IMR-90 (cell line): ENCODE data around the gene MARCHF6. TPM values are rescaled to one million over a fixed set of nuclear protein-coding genes. Genes with fewer than 3 reads are reported as not detected.

Experiments used
- ATAC-seq: fragments of 200-7000 bp; cut with Tn5 transposase; 2 replicates; pipeline ENCODE4 v1.9.1; 2020; ENCODE audit warnings: low read depth, mild to moderate bottlenecking, moderate library complexity
- BruUV-seq: library from RNA; stranded (reverse); fragments of 400-500 nt; replicated peaks from 2 replicates; lab custom pipeline; 2021; lab: Mats Ljungman, UMichigan
- CTCF ChIA-PET: fragments of 300-600 bp; formaldehyde crosslinking; extraction: SDS; loops from one replicate; lab custom pipeline; 2021; ENCODE audit warnings: antibody characterized with exemption; lab: Yijun Ruan, JAX
- POLR2A ChIA-PET: fragments of 300-600 bp; sonication (Branson Sonifier 250); formaldehyde crosslinking; loops from one replicate; lab custom pipeline; 2022; ENCODE audit warnings: antibody characterized with exemption; ENCODE audit not compliant: unreplicated experiment; lab: Charles Lee
- DNase-seq: peaks from one replicate; pipeline ENCODE4 v3.0.0; 2013
- H2AFZ ChIP-seq: replicated peaks from 2 replicates; pipeline ENCODE3; 2013; ENCODE audit warnings: low read length, mild to moderate bottlenecking; ENCODE audit not compliant: poor library complexity
- H2AK5ac ChIP-seq: 2 replicates; pipeline ENCODE4 v1.6.1; 2013; ENCODE audit warnings: low read depth, low read length, inconsistent platforms
- H2AK9ac ChIP-seq: replicated peaks from 2 replicates; pipeline ENCODE3; 2013; ENCODE audit warnings: mild to moderate bottlenecking, low read depth, low read length, moderate library complexity; ENCODE audit not compliant: poor library complexity
- H2BK120ac ChIP-seq: 2 replicates; pipeline ENCODE4 v1.6.1; 2013; ENCODE audit warnings: low read depth, low read length, inconsistent platforms
- H2BK15ac ChIP-seq: 3 replicates; pipeline ENCODE4 v1.6.1; 2013; ENCODE audit warnings: low read depth, low read length, inconsistent platforms
- H2BK20ac ChIP-seq: 2 replicates; pipeline ENCODE4 v1.6.1; 2013; ENCODE audit warnings: low read depth, mild to moderate bottlenecking, inconsistent platforms, low read length, moderate library complexity
- H2BK5ac ChIP-seq: 2 replicates; pipeline ENCODE4 v1.6.1; 2013; ENCODE audit warnings: mild to moderate bottlenecking, low read depth, low read length, inconsistent platforms; ENCODE audit not compliant: poor library complexity, severe bottlenecking
- H3K14ac ChIP-seq: replicated peaks from 2 replicates; pipeline ENCODE4 v1.6.1; 2013; ENCODE audit warnings: low read depth, low read length, inconsistent platforms
- H3K18ac ChIP-seq: 2 replicates; pipeline ENCODE4 v1.6.1; 2013; ENCODE audit warnings: low read depth, low read length, control low read depth
- H3K23ac ChIP-seq: 2 replicates; pipeline ENCODE4 v1.6.1; 2013; ENCODE audit warnings: low read depth, low read length, inconsistent platforms
- H3K27ac ChIP-seq: 2 replicates; pipeline ENCODE4 v1.5.1; 2013; ENCODE audit warnings: mild to moderate bottlenecking, control low read depth, low read length; ENCODE audit not compliant: insufficient read depth
- H3K27me3 ChIP-seq: 2 replicates; pipeline ENCODE4 v1.6.1; 2013; ENCODE audit warnings: low read length; ENCODE audit not compliant: control insufficient read depth, insufficient read depth
- H3K36me3 ChIP-seq: 2 replicates; pipeline ENCODE4 v1.6.1; 2013; ENCODE audit warnings: low read length, mixed read lengths; ENCODE audit not compliant: control insufficient read depth, insufficient read depth
- H3K4ac ChIP-seq: 2 replicates; pipeline ENCODE4 v1.6.1; 2013; ENCODE audit warnings: low read depth, low read length, inconsistent platforms
- H3K4me1 ChIP-seq: 2 replicates; pipeline ENCODE4 v1.6.1; 2013; ENCODE audit warnings: low read length, mixed read lengths; ENCODE audit not compliant: control insufficient read depth, insufficient read depth
- H3K4me2 ChIP-seq: 2 replicates; pipeline ENCODE4 v1.6.1; 2013; ENCODE audit warnings: low read depth, mild to moderate bottlenecking, control low read depth, low read length, moderate library complexity
- H3K4me3 ChIP-seq: 2 replicates; pipeline ENCODE4 v1.5.1; 2013; ENCODE audit warnings: low read depth, mild to moderate bottlenecking, control low read depth, low read length, moderate library complexity; ENCODE audit not compliant: insufficient read depth
- H3K56ac ChIP-seq: 2 replicates; pipeline ENCODE4 v1.6.1; 2013; ENCODE audit warnings: low read length, inconsistent platforms; ENCODE audit not compliant: insufficient read depth; ENCODE audit errors: extremely low read depth
- H3K79me1 ChIP-seq, 2 experiments: 2 replicates each; pipeline ENCODE4 v1.6.1; 2013; ENCODE audit warnings: low read length in 2 of 2, inconsistent platforms in 1 of 2, low read depth in 1 of 2
- H3K9ac ChIP-seq: 2 replicates; pipeline ENCODE4 v1.6.1; 2013; ENCODE audit warnings: low read depth, low read length, control low read depth
- H3K9me1 ChIP-seq: 2 replicates; pipeline ENCODE4 v1.6.1; 2013; ENCODE audit warnings: low read length, inconsistent platforms; ENCODE audit not compliant: insufficient read depth
- H3K9me3 ChIP-seq: 2 replicates; pipeline ENCODE4 v1.6.1; 2013; ENCODE audit warnings: low read length; ENCODE audit not compliant: control insufficient read depth, insufficient read depth
- H4K20me1 ChIP-seq: 2 replicates; pipeline ENCODE4 v1.6.1; 2013; ENCODE audit warnings: low read length, inconsistent platforms; ENCODE audit not compliant: insufficient read depth
- H4K5ac ChIP-seq: 2 replicates; pipeline ENCODE4 v1.6.1; 2013; ENCODE audit warnings: mild to moderate bottlenecking, low read depth, low read length, control low read depth
- H4K8ac ChIP-seq, 2 experiments: 2 replicates each; pipeline ENCODE4 v1.6.1; 2013; ENCODE audit warnings: low read depth in 2 of 2, low read length in 2 of 2, control low read depth in 1 of 2, inconsistent platforms in 1 of 2
- H4K91ac ChIP-seq: 2 replicates; pipeline ENCODE4 v1.6.1; 2013; ENCODE audit warnings: low read depth, low read length, inconsistent platforms; ENCODE audit not compliant: insufficient read depth
- BHLHE40 ChIP-seq: fragments of 150-350 bp; IDR thresholded peaks from 2 replicates; pipeline ENCODE4 v1.6.1; 2016; ENCODE audit warnings: mild to moderate bottlenecking, low read depth, low read length
- CEBPB ChIP-seq: IDR thresholded peaks from 2 replicates; pipeline ENCODE4 v1.6.1; 2012; ENCODE audit warnings: low read depth, low read length, improper control_type of control experiment
- CHD1 ChIP-seq: IDR thresholded peaks from 2 replicates; pipeline ENCODE4 v1.6.1; 2012; ENCODE audit warnings: low read depth, low read length, improper control_type of control experiment
- CTCF ChIP-seq: conservative IDR thresholded peaks from 2 replicates; pipeline ENCODE4 v1.5.1; 2012; ENCODE audit warnings: mild to moderate bottlenecking, low read depth, low read length, improper control_type of control experiment
- ELK1 ChIP-seq: fragments of 150-350 bp; IDR thresholded peaks from 2 replicates; pipeline ENCODE4 v1.6.1; 2016; ENCODE audit warnings: low read depth, mild to moderate bottlenecking, low read length, moderate library complexity, borderline replicate concordance
- FOS ChIP-seq: fragments of 150-350 bp; IDR thresholded peaks from 2 replicates; pipeline ENCODE4 v1.6.1; 2016; ENCODE audit warnings: low read depth, low read length
- MAFK ChIP-seq: IDR thresholded peaks from 2 replicates; pipeline ENCODE4 v1.6.1; 2012; ENCODE audit warnings: low read depth, low read length, improper control_type of control experiment
- MAZ ChIP-seq: IDR thresholded peaks from 2 replicates; pipeline ENCODE4 v1.6.1; 2012; ENCODE audit warnings: low read depth, mild to moderate bottlenecking, low read length, improper control_type of control experiment, moderate library complexity, borderline replicate concordance
- MXI1 ChIP-seq: IDR thresholded peaks from 2 replicates; pipeline ENCODE4 v1.6.1; 2012; ENCODE audit warnings: low read depth, mild to moderate bottlenecking, low read length, moderate library complexity, borderline replicate concordance
- NFE2L2 ChIP-seq: fragments of 150-350 bp; IDR thresholded peaks from 2 replicates; pipeline ENCODE4 v1.6.1; 2016; ENCODE audit warnings: low read depth, mild to moderate bottlenecking, low read length
- POLR2A ChIP-seq: IDR thresholded peaks from 2 replicates; pipeline ENCODE4 v1.6.1; 2012; ENCODE audit warnings: mild to moderate bottlenecking, low read depth, low read length
- RAD21 ChIP-seq: IDR thresholded peaks from 2 replicates; pipeline ENCODE4 v1.6.1; 2012; ENCODE audit warnings: low read length, improper control_type of control experiment
- RCOR1 ChIP-seq: IDR thresholded peaks from 2 replicates; pipeline ENCODE4 v1.6.1; 2012; ENCODE audit warnings: mild to moderate bottlenecking, low read length, improper control_type of control experiment; ENCODE audit not compliant: insufficient replicate concordance
- RFX5 ChIP-seq: IDR thresholded peaks from 2 replicates; pipeline ENCODE4 v1.8.0; 2012; ENCODE audit warnings: low read depth, mild to moderate bottlenecking, low read length, moderate library complexity
- SMC3 ChIP-seq: fragments of 150-350 bp; IDR thresholded peaks from 2 replicates; pipeline ENCODE4 v1.6.1; 2016; ENCODE audit warnings: low read depth, mild to moderate bottlenecking, antibody characterized with exemption, low read length, moderate library complexity
- WGBS, 2 experiments: methylation state at CpG; one replicate each; pipeline versions ENCODE4 v1.1.5 to v1.1.7; 2013; ENCODE audit warnings: missing lambda C conversion rate in 2 of 2; ENCODE audit not compliant: insufficient read length in 1 of 2; ENCODE audit errors: extremely low coverage in 2 of 2; 5-methylcytosine and 5-hydroxymethylcytosine counted together
- dilution Hi-C: fragments of 300-500 bp; cut with HindIII; formaldehyde crosslinking; loops from one replicate; pipeline ENCODE4 v1.14.3; 2018; ENCODE audit warnings: low sequenced_read_pairs; ENCODE audit not compliant: unreplicated experiment
- in situ Hi-C: fragments of 300-500 bp; cut with MboI; formaldehyde crosslinking; loops from 3 replicates; pipeline ENCODE4 v1.14.3; 2019; ENCODE audit warnings: low sequenced_read_pairs, inconsistent platforms, mixed read lengths
- intact Hi-C: fragments of 100-400 bp; cut with micrococcal nuclease; formaldehyde crosslinking; loops from 2 replicates; pipeline ENCODE4 v1.10.0; 2022
- polyA plus RNA-seq, 3 experiments: library from polyadenylated mRNA; depleted of rRNA; stranded (reverse); fragments of >200 nt; gene quantifications; 2 replicates each; pipeline ENCODE4 v1.2.3, GENCODE V29; 2012; ENCODE audit warnings: low replicate concordance in 1 of 3
- total RNA-seq: library from RNA; depleted of rRNA; stranded (reverse); fragments of >200 nt; gene quantifications from 2 replicates; pipeline ENCODE4 v1.2.3, GENCODE V29; 2012

Gene MARCHF6
- total and polyA plus RNA-seq, 2 of the 4 experiments (the other 2 are of a cell fraction) = 55.2 to 62.6 TPM

GRCh38 chr5:10324518-10325370 is 28.8 kb upstream of the MARCHF6 start:
- H3K56ac ChIP-seq = no peak overlapping the region
- H3K36me3 ChIP-seq = no peaks in the 10 kb centered on the region
- no peak overlapping the region for H4K5ac ChIP-seq
- no peak overlapping the region for H3K4me2 ChIP-seq
- H2BK5ac ChIP-seq = no peak overlapping the region
- H3K18ac ChIP-seq = no peak overlapping the region
- peaks cover 2% of the 10 kb centered on the region; the same call in 1 of the 2 replicates for H3K27me3 ChIP-seq
- in situ Hi-C loops (no loop called here), dilution Hi-C loops (no loop called here), intact Hi-C loops (no loop called here)
- no peak overlapping the region for H3K9ac ChIP-seq
- POLR2A ChIA-PET = no interaction called here
- no peaks in the 10 kb centered on the region for H4K20me1 ChIP-seq
- no peak overlapping the region for H3K27ac ChIP-seq
- H3K23ac ChIP-seq = no peak overlapping the region
- H3K9me3 ChIP-seq = no peaks in the 10 kb centered on the region
- H2AK5ac ChIP-seq = no peak overlapping the region
- no peak overlapping the region for H2BK15ac ChIP-seq
- DNase-seq (no peak), ATAC-seq (no peak)
- WGBS, 2 experiments = 67% methylated on average over 3 of the region's 6 CpGs; no CpG with 5 or more reads in 1 of the 2 experiments
- BruUV-seq = no TSS peak
- no peak overlapping the region for H2AK9ac ChIP-seq
- TF ChIP-seq CHD1 = no peak
- TF ChIP-seq CEBPB = no peak
- no peak for TF ChIP-seq SMC3
- TF ChIP-seq MXI1 = no peak
- no peak for TF ChIP-seq ELK1
- no peak for TF ChIP-seq MAZ
- no peak for TF ChIP-seq CTCF
- TF ChIP-seq RFX5 = no peak
- TF ChIP-seq FOS = no peak
- no peak for TF ChIP-seq BHLHE40
- TF ChIP-seq RAD21 = no peak
- TF ChIP-seq RCOR1 = no peak
- no peak for TF ChIP-seq MAFK
- no peak for TF ChIP-seq NFE2L2
- TF ChIP-seq POLR2A = no peak
- H3K9me1 ChIP-seq = peaks cover 7% of the 10 kb centered on the region
- CTCF ChIA-PET = interaction anchor here (1.6 kb wide), 1 partner anchor 35 kb away, joined by 6 read pairs; no protein-coding TSS in a partner anchor
- H3K79me1 ChIP-seq = no peaks in the 10 kb centered on the region
- H3K4ac ChIP-seq = no peak overlapping the region
- H4K91ac ChIP-seq = no peak overlapping the region
- H4K8ac ChIP-seq = no peak overlapping the region
- H2BK120ac ChIP-seq = no peak overlapping the region
- no peak overlapping the region for H3K14ac ChIP-seq
- no peak overlapping the region for H3K4me3 ChIP-seq
- H2BK20ac ChIP-seq = no peak overlapping the region
- H2AFZ ChIP-seq = no peak overlapping the region
- H3K4me1 ChIP-seq = peaks cover 6% of the 10 kb centered on the region
